HepG2 (cell line): ENCODE measurements around the gene ITIH2. TPM values are rescaled to one million over a fixed set of nuclear protein-coding genes. Genes with fewer than 3 reads are reported as not detected.

Experiments
- ATF4 ChIP-seq, 2 experiments: fragments of 450-650 bp in 1 of 2; sonication (generic) in 1 of 2; formaldehyde crosslinking; IDR thresholded peaks; 2 replicates each; pipeline versions ENCODE4 v1.5.0 to v1.8.0; 2020 to 2022; ENCODE audit warnings: mild to moderate bottlenecking in 1 of 2, missing genetic modification reagents in 1 of 2
- BCL6 ChIP-seq: IDR thresholded peaks from 2 replicates; pipeline ENCODE4 v1.6.1; 2016; ENCODE audit warnings: missing genetic modification reagents, missing compliant biosample characterization
- CEBPG ChIP-seq: IDR thresholded peaks from 2 replicates; pipeline ENCODE4 v1.6.1; 2016
- CREB1 ChIP-seq, 2 experiments: fragments of 450-650 bp in 1 of 2; IDR thresholded peaks; 2 replicates each; pipeline ENCODE4 v1.6.1; 2016 to 2017; ENCODE audit warnings: control low read depth in 1 of 2, mild to moderate bottlenecking in 1 of 2, missing compliant biosample characterization in 1 of 2, missing genetic modification characterization in 1 of 2
- FOSL2 ChIP-seq: sonication (generic); formaldehyde crosslinking; IDR thresholded peaks from 2 replicates; pipeline ENCODE4 v1.4.0; 2020; ENCODE audit warnings: missing genetic modification reagents
- FOXM1 ChIP-seq: sonication (generic); formaldehyde crosslinking; IDR thresholded peaks from 2 replicates; pipeline ENCODE4 v1.5.0; 2020; ENCODE audit warnings: missing genetic modification reagents
- HINFP ChIP-seq: sonication (generic); formaldehyde crosslinking; IDR thresholded peaks from 2 replicates; pipeline ENCODE4 v1.4.0; 2020; ENCODE audit warnings: low read depth, mild to moderate bottlenecking, missing genetic modification reagents
- KLF6 ChIP-seq: IDR thresholded peaks from 2 replicates; pipeline ENCODE4 v1.8.0; 2016; ENCODE audit warnings: missing biosample characterization, missing genetic modification reagents
- POLR2AphosphoS2 ChIP-seq: IDR thresholded peaks from 2 replicates; pipeline ENCODE4 v1.6.1; 2011; ENCODE audit warnings: low read depth, low read length, improper control_type of control experiment
- PRPF4 ChIP-seq: fragments of 200-400 bp; formaldehyde crosslinking; IDR thresholded peaks from 2 replicates; pipeline ENCODE4 v1.6.1; 2016; ENCODE audit warnings: low read length, low read depth; ENCODE audit not compliant: poor library complexity, severe bottlenecking
- TBX3 ChIP-seq: fragments of 450-650 bp; IDR thresholded peaks from 2 replicates; pipeline ENCODE4 v1.6.1; 2017; ENCODE audit warnings: antibody characterized with exemption, mild to moderate bottlenecking, inconsistent platforms, borderline replicate concordance
- ZBTB3 ChIP-seq: sonication (generic); formaldehyde crosslinking; IDR thresholded peaks from 2 replicates; pipeline ENCODE4 v1.4.0; 2020; ENCODE audit warnings: low read depth, mild to moderate bottlenecking, moderate library complexity, missing genetic modification reagents, borderline replicate concordance
- ZBTB7B ChIP-seq: sonication (generic); formaldehyde crosslinking; IDR thresholded peaks from 2 replicates; pipeline ENCODE4 v1.4.0; 2020; ENCODE audit warnings: missing genetic modification reagents
- ZKSCAN8 ChIP-seq: IDR thresholded peaks from 2 replicates; pipeline ENCODE4 v1.6.1; 2016; ENCODE audit warnings: borderline replicate concordance, missing genetic modification reagents, missing compliant biosample characterization
- ZNF274 ChIP-seq: sonication (generic); formaldehyde crosslinking; IDR thresholded peaks from 2 replicates; pipeline ENCODE4 v1.5.1; 2020; ENCODE audit warnings: mild to moderate bottlenecking, missing genetic modification reagents
- ZNF331 ChIP-seq: sonication (generic); formaldehyde crosslinking; IDR thresholded peaks from 2 replicates; pipeline ENCODE4 v1.4.0; 2020; ENCODE audit warnings: missing genetic modification reagents
- ZNF33B ChIP-seq: sonication (generic); formaldehyde crosslinking; IDR thresholded peaks from 2 replicates; pipeline ENCODE4 v1.5.1; 2020; ENCODE audit warnings: mild to moderate bottlenecking, missing genetic modification reagents
- ZNF567 ChIP-seq: sonication (generic); formaldehyde crosslinking; IDR thresholded peaks from 2 replicates; pipeline ENCODE4 v1.8.1; 2023; ENCODE audit warnings: mild to moderate bottlenecking, missing genetic modification reagents, borderline replicate concordance
- ZNF576 ChIP-seq: sonication (generic); formaldehyde crosslinking; IDR thresholded peaks from 2 replicates; pipeline ENCODE4 v1.4.0; 2020; ENCODE audit warnings: mild to moderate bottlenecking, missing genetic modification reagents
- polyA plus RNA-seq, 8 experiments: library from polyadenylated mRNA; depleted of rRNA in 3 of 8; stranded (reverse) in 7 of 8; unstranded in 1 of 8; fragments of >200 nt; fragmentation: Illumina TruSeq in 4 of 8; extraction: Trizol in 4 of 8; gene quantifications; 2 replicates each; pipeline versions ENCODE4 v1.2.1 to v1.2.3, GENCODE V29; 2011 to 2016; ENCODE audit warnings: low read depth in 4 of 8, missing spikeins in 1 of 8, mixed read lengths in 1 of 8; ENCODE audit not compliant: insufficient read depth in 1 of 8
- total RNA-seq, 5 experiments: library from RNA; depleted of rRNA; stranded (reverse); fragments of >200 nt; fragmentation: Illumina TruSeq; extraction: Trizol; gene quantifications; 2 replicates each; pipeline ENCODE4 v1.2.3, GENCODE V29; 2016; ENCODE audit warnings: low read depth in 1 of 5
- TF ChIP-seq, protein P1 (sequence below): sonication (generic); formaldehyde crosslinking; IDR thresholded peaks from one replicate; pipeline ENCODE4 v1.5.1; 2020; ENCODE audit warnings: mild to moderate bottlenecking, missing genetic modification reagents; ENCODE audit errors: not compliant biosample characterization

The ITIH2 gene
- total and polyA plus RNA-seq, 2 of the 13 experiments (the other 11 are each of a cell fraction or from before 2014, with no cell fraction given): 1,197 to 1,427 TPM

DNA sequence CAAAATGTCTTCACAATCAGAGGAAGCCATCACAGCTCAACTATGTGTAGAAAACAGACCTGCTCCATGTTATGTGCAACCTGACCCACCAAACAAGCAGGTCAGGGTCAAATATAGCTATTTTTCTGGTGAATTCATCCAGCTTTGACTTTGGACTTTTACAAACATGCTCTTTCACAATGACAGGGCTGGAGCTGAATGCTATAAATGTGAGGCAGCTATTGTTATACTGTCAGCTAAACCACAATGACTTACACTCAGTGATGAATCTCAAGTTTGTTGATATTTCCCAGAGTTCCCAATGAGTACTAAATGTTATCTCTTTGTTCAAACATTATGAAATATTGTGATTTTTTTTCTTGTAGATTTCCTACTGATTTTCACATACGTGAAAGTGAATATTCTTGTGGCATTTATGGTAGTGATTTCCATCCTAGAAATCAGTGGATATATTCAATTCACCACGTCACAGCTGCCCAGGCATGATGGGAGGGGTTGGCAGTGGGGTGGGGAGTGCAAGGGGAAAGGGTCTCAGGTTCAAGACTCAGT, 2.5 kb upstream of the ITIH2 start (continued):
- TF ChIP-seq, protein P1, sequence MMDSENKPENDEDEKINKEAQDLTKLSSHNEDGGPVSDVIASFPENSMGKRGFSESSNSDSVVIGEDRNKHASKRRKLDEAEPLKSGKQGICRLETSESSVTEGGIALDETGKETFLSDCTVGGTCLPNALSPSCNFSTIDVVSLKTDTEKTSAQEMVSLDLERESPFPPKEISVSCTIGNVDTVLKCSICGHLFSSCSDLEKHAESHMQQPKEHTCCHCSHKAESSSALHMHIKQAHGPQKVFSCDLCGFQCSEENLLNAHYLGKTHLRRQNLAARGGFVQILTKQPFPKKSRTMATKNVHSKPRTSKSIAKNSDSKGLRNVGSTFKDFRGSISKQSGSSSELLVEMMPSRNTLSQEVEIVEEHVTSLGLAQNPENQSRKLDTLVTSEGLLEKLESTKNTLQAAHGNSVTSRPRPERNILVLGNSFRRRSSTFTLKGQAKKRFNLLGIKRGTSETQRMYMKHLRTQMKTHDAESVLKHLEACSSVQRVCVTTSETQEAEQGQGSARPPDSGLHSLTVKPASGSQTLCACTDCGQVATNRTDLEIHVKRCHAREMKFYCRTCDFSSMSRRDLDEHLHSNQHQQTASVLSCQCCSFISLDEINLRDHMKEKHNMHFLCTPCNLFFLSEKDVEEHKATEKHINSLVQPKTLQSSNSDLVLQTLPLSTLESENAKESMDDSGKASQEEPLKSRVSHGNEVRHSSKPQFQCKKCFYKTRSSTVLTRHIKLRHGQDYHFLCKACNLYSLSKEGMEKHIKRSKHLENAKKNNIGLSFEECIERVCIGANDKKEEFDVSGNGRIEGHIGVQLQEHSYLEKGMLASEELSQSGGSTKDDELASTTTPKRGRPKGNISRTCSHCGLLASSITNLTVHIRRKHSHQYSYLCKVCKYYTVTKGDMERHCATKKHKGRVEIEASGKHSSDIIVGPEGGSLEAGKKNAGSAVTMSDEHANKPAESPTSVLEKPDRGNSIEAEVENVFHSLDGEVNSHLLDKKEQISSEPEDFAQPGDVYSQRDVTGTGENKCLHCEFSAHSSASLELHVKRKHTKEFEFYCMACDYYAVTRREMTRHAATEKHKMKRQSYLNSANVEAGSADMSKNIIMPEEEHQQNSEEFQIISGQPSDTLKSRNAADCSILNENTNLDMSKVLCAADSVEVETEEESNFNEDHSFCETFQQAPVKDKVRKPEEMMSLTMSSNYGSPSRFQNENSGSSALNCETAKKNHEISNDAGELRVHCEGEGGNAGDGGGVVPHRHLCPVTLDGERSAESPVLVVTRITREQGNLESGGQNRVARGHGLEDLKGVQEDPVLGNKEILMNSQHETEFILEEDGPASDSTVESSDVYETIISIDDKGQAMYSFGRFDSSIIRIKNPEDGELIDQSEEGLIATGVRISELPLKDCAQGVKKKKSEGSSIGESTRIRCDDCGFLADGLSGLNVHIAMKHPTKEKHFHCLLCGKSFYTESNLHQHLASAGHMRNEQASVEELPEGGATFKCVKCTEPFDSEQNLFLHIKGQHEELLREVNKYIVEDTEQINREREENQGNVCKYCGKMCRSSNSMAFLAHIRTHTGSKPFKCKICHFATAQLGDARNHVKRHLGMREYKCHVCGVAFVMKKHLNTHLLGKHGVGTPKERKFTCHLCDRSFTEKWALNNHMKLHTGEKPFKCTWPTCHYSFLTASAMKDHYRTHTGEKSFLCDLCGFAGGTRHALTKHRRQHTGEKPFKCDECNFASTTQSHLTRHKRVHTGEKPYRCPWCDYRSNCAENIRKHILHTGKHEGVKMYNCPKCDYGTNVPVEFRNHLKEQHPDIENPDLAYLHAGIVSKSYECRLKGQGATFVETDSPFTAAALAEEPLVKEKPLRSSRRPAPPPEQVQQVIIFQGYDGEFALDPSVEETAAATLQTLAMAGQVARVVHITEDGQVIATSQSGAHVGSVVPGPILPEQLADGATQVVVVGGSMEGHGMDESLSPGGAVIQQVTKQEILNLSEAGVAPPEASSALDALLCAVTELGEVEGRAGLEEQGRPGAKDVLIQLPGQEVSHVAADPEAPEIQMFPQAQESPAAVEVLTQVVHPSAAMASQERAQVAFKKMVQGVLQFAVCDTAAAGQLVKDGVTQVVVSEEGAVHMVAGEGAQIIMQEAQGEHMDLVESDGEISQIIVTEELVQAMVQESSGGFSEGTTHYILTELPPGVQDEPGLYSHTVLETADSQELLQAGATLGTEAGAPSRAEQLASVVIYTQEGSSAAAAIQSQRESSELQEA (CRISPR knock-in tag): no peak
- no peak for TF ChIP-seq PRPF4
- TF ChIP-seq ZBTB7B (CRISPR knock-in tag): no peak
- no peak for TF ChIP-seq ZNF576 (CRISPR knock-in tag)
- peak; percentile 26; the same call in 1 of the 2 replicates for TF ChIP-seq KLF6 (CRISPR knock-in tag)
- TF ChIP-seq ZBTB3 (CRISPR knock-in tag): no peak
- TF ChIP-seq ZNF274: no peak; the same call in 1 of the 2 replicates
- peak in 1 of 2 experiments; percentile 78; a peak in 2 of 4 replicates for TF ChIP-seq ATF4 (CRISPR knock-in tag; IDR thresholded peaks at IDR 0.05)
- TF ChIP-seq ZNF331: peak; percentile 69; the same call in 1 of the 2 replicates
- TF ChIP-seq ZNF33B (CRISPR knock-in tag): no peak
- no peak for TF ChIP-seq FOXM1 (CRISPR knock-in tag)
- TF ChIP-seq CEBPG (CRISPR knock-in tag): peak; percentile 92
- no peak for TF ChIP-seq HINFP (CRISPR knock-in tag)
- peak; percentile 65; the same call in 1 of the 2 replicates for TF ChIP-seq ZKSCAN8 (CRISPR knock-in tag)
- no peak for TF ChIP-seq POLR2AphosphoS2
- no peak for TF ChIP-seq ZNF567
- peak; percentile 97 for TF ChIP-seq BCL6
- peak; percentile 72 for TF ChIP-seq CREB1 (IDR thresholded peaks at IDR 0.05)
- peak; percentile 84 for TF ChIP-seq CREB1 (CRISPR knock-in tag; IDR thresholded peaks at IDR 0.05)
- TF ChIP-seq FOSL2 (CRISPR knock-in tag): peak; percentile 90
- peak; percentile 81; the same call in 1 of the 2 replicates for TF ChIP-seq TBX3
